Measurements from ENCODE around the gene MYH15.

- TF ChIP-seq CTCF (IDR thresholded peaks at IDR 0.05; ENCODE audit: control extremely low read depth in 1 of 3, insufficient read depth in 1 of 3, low read depth in 1 of 3, low read length in 3 of 3) (peak in 2 of 3 experiments; percentile 13 to 15; a peak in 2 of 4 replicates), EZH2 (IDR thresholded peaks at IDR 0.05; ENCODE audit: low read depth, low read length, severe bottlenecking) (no peak), SRF (IDR thresholded peaks at IDR 0.05; ENCODE audit: low read depth, low read length) (no peak), ZNF274 (IDR thresholded peaks at IDR 0.05; ENCODE audit: borderline replicate concordance, extremely low read depth, low read length) (no peak), EP300 (IDR thresholded peaks at IDR 0.05; ENCODE audit: borderline replicate concordance in 1 of 2, low read depth in 2 of 2, low read length in 2 of 2) (no peak)
Measured at GRCh38 chr3:108552267-108553159, 42.1 kb upstream of the MYH15 start.
